CD4-positive, alpha-beta T cell treated with Interleukin-1 beta for 1 hour (primary cell): ENCODE data around the gene GSK3B.

Experiments used
- DNase-seq, 2 donors: peaks; one replicate each; pipeline ENCODE4 v3.0.0-alpha.2; 2020 to 2022

Gene GSK3B

DNA sequence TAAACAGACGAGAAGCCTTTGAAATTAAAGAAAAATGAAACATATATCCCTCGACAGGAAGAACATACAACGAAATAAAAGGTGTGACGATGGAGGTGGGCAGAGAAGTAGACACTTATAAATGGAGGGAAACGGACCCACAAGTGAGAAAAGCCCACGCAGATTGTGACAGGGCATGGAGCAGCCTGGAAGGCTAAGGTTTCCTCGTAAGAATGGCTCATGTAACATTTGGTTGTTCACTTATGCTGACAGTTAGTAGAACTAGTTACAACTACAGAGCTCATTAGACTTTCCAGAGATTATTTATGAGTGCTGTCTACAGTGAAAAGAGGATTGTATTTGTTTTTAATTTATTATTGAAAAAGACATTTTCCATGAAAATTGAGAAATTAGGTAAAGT lies 229.8 kb downstream of the GSK3B start:
- no peak for DNase-seq

DNA sequence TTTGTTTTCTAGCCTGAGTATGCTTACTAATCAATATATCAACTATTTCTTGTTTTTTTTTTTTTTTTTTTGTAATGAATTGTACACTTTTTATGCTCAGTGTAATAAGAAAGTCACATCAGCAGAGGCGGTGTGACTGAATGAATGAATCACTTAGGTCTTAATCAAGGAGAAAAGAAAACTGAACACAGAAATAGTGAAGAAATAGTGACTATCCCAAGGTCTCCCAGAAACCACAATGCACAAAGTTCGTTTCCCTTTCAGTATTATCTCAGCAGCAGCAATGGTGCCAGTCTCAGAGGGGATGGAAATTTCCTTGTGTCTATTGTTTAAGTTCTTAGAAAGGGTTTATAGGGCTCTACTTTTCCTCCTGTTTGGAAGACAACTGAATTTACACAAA lies 231.6 kb downstream of the GSK3B start:
- no peak for DNase-seq

DNA sequence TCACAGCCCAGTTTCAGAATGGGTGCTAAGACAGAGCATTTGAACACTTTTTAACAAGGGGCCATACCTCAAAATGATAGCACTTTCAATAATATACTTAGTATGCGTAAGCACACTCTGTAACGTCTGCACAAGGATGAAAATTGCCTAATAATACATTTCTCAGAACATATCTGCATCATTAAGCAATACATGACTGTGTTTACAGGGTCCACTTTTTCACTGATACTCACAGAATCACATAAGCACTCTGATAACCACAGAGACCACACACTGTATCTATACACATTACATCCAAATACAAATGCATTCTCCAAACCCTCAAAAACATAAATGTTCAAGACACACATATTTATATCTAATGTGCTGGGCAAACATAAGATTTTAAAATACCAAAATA lies 232.6 kb downstream of the GSK3B start:
- no peak for DNase-seq

DNA sequence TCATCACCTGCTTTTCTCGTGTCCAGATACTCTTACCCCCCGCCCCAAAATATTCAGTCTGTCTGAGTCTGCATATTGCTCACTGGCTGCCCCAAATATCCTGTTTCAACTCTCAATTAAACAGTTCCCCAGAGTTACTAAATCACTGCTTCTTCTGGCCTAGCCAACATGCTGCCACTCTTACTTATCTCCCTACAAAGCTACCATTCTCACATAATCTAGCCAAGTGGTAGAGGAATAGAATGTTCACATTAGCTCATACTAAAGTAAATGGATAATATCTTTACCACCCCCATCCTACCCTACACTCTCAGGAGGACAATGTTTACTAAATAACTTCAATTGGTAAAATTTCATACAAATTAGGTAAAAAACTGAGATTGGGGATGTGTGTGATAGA lies 234.5 kb downstream of the GSK3B start:
- no peak for DNase-seq

DNA sequence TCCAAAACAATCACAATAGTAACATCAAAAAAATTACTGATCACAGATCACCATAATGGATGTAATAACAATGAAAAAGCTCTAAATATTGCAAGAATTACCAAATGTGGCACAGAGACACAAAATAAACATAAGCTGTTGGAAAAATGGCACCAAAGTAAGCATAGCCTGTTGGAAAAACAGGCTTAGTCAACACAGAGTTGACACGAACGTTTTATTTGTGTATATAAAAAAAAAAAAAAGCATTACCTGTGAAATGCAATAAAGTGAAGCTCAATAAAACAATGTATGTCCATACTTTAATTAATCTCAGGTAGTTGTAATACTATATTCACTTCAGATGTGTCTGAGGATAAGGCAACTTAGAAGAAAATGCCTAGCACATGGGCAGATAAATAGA lies 235.3 kb downstream of the GSK3B start:
- DNase-seq, result no peak

DNA sequence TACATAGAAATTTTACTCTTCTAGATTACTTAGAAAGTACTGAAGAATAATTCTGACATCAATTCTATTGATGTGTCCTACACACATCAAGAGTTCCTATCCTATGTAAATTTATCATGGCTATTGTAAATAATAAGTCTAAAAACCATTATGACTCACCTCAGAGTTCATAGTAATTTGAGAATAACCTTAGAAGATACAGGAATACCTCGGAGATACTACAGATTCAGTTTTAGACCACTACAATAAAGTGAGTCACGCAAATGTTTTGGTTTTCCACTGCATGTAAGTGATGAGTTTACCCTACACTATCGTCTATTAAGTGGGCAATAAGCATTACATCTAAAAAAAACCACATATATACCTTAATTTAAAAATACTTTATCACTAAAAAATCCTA lies 237.6 kb downstream of the GSK3B start:
- DNase-seq, result no peak

DNA sequence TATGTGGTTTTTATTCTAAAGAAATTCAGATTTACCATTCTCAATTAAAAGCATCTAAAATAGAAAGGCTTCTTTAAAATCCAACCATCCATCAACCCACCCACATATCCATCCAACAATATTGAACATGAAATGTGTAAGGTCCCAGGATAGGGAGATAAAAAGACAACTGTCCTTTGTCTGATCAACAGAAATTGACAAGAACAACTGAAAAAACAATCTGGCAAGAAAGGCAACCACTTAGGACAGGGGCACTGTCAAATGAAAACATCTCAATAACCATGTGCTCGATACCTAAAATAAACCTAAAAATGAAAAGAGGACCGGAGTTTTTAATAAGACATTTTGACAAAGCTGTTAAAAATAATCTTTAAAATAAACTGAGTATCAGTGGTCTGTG lies 245.1 kb downstream of the GSK3B start:
- no peak for DNase-seq

DNA sequence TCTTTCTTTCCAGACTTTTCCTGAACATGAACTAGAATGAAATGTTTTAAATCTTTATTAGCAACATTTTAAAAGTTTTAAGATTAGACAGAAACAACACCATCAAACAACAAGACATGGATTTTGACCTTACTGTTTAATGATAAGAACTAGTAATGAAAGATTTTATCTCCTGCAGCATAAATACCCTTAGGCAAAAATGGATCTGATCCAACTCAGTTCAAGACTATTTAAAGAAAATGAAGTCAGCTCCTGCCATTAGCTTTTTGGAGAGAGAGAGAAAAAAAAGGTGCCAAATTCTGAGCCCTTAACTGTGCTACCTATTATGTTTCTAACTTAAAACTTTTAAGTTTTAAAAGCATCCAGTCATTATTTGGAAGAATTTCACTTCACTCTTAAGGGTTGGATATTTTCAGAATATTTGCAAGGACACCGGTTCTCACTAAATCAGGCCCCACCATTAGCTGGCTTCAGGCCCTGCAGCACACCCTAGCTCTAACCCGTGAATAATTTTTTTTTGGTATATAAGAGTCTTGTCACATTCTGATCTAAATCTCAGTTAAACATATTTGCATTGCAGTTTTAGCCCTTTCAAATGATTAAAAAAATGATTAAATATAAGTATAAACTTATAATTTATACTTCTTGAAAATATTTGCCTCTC lies 252.3 kb downstream of the GSK3B start:
- DNase-seq, result no peak

DNA sequence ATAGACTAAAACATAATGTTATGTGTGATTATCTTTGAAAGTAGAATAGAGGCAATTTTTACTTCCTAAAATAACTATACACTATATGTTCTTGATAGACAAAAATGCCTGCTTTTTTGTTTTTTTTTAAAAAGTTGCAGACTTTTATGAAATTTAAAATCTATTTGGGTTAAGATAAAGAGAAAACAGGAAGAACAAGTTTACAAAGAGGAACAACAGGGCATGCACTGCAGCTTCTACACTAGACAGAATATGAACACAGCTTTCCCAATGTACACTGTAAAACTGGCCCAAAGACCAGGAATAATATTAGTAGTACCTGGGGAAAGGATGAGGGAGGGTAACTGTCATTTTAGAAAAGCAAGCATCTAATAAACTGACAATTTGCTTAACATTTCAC lies 258.7 kb downstream of the GSK3B start:
- DNase-seq, result no peak

DNA sequence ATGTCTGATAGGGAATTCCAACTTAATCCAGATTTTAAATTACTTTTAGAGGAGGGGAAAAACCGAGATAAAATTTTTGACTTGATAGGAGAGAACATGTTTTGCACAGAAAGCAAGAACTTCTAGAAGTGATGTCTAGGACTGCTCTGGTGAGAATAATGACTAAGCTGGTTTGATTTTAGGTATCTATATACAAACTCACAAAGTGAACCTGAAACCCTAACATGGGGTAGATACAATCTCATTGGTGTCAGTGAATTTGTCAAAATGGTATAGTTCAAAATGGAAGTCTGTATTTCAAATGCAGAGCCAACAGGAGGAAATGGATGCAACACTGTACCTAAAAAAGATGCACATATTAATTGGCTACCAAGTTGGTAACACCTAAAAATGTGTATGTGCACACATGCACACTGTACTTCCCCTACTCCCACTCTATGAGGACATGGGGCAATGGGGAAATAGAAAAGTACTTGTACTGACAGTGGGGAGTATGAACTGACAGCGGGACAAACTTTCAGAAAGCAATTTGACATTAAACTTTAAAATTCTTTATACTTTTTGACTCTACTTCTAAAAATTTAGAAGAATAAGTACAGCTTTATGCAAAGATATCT lies 259.4 kb downstream of the GSK3B start:
- DNase-seq, result no peak

DNA sequence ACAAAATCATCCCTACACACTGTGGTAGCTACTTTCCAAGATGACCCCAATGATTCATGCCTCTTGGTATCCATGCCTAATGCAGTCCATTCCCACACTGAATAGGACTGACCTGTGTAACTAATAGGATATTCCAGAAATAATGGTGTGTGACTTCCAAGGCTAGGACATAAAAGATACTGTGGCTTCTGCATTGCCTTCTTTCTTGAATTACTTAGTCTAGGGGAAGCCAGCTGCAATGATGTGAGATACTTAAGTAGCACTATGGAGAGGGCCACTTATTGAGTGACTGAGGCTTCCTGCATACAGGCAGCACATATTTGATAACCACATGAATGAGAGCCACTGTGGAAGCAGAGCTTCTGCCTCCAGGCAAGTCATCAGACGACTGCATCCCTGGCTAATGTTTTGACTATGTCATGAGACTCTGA lies 262.3 kb downstream of the GSK3B start:
- DNase-seq, result no peak

DNA sequence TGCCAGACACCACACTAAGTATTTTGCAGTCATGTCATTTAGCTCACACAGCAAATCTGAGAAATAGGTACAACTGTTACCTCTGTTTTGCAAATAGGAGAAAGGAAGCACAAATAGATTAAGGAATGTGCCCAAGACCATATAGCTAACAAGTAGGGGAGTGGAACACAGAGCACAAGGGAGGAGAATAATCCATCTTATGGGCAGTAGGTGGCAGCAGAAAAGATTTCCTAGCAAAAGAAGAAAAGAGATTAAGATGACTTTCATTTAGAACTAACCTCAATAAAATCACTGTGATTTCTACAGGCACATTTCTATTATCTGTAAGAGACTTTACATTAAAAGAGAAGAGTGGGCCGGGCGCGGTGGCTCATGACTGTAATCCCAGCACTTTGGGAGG lies 263.2 kb downstream of the GSK3B start:
- DNase-seq, result no peak

DNA sequence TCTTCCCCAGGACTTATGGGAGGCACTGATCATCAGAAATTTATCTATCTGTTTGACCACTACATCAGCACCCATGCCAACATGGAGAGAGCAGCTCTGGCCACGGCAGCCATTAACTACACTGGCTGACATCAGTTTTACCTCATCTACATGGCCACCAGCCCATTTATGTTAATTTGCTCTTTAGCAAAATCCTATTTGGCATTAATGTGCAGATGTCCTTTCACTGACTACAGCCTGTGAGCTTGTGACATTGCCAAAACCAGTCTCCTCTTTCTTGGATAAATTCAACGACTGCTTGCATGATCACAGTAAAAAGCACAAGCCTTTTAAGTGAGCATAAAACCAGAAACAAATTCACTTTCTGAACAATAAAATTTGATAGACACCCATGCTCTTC lies 264.8 kb downstream of the GSK3B start:
- DNase-seq, result no peak

DNA sequence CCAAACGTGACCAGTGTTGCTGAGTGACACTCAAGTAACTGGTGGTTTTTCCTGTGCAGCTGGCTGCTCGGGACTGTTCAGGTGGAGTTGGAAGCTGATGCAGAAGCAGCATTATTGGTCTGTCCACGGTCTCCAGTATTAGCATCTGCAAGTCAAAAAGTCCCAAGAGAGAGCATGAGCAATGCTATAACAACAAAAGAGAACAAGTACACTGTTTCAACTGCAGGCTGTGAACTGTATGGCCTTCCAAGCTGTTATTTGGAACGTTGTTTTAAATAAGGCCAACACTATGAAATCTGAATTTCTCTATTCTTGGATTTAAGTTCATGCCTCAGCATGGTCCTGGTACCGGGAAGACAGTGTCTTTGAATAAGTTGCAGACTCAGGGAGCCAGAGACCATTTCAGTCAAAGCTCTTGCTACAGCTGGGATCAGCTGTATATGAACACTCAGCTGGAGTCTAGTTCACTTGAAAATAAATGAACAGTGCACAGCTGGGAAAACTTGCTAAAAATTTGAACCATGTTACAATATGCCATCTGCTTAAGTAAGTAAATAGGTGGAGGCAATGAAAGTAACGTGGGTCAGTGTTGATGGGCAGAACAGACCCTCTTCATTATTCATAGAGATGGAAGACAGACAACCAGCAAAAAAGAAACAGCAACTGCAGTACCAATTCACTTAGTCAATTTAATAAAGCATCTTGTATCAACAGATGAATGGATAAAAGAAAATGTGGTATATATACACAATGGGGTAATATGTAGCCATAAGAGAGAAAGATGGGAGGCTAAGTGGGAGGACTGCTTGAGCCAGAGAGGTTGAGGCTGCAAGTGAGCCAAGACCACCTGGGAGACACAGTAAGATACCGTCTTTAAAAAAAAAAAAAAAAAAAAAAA lies 267.3 kb downstream of the GSK3B start:
- DNase-seq, result no peak

DNA sequence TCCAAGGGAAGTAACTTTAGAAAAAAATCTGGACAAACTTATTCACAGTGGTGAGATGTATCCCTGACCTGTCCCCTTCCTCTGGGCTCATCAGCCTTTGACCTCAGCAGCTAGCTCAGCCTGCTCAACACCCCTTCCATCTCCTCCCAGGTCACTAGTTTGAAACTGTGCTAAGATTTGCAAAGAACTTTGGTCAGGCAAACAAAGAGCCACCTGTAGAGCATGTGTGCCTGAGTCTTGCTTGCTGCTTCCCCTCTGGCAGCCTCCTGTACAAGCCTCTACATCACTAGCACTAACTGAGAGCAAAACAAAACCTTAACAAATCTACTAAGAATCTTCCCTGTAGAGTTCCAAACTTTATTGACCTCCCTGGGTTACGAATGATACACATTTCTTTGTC lies 268.4 kb downstream of the GSK3B start:
- no peak for DNase-seq

DNA sequence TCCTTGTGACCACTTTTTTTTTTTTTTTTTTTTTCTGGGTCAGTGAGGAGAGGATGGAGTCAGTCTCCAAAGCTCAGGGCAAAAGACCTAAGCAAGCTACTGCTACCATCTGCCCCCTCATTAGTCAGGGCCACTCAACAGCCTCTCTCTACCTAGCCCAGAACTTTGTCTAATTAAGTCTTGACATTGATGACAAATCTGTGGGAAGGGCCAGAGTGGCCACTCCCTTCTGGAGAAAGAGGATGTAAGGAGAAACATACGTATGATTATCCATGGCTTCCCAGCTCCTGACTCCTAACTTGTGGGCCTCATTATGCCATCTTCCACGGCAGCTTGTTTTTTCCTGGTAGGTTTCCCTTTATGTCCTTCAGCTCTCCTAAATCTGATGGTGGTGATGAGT lies 274.4 kb downstream of the GSK3B start:
- no peak for DNase-seq

DNA sequence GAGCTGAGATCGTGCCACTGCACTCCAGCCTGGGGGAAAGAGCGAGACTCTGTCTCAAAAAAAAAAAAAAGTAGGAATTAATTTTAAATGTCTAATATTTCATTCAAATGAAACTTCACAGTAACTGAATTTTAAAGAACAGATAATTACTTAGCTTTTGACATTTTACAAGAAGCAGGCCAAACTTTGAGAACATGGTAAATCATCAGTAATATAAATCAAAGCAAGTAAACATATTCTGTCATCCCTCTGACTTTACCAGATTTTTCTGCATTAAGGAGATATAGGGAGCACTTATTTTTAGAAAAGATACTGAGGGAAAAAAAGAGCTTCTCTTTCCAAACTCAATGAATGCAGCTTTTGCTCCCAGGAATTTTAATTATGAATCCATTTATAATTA lies 275.3 kb downstream of the GSK3B start:
- no peak for DNase-seq

DNA sequence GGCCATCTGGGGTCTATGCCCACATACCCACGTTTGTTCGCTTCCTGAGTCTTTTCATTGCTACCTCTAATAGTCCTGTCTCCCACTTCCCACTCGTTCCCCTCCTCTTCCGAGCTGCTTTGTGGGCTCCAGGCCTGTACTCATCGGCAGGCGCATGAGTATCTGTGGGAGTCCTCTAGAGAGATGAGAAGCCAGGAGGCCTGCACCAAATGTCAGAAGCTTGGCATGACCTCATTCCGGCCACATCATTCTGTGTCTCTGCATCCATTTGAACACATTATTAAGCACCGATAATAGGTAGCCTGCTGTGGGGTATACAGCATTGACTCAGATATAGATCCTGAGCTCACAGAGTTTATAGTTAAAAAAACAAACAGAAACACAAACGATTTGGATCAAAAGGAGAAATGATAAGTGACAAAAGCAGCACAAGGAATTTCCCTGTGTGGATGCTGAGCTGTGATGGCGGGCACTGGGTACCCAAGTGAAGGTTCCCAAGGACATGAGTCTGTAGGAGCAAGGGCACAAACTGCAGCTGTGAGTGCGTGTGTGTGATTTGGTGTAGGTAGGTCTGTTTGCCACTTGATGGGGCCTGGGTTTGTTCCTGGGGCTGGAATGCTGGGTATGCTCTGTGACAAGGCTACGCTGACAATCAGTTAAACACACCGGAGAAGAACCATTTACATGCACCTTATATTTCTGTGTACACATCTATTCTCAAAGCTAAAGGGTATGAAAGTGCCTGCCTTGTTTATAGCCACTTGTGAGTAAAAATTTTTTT lies 276.5 kb downstream of the GSK3B start:
- DNase-seq, result no peak

DNA sequence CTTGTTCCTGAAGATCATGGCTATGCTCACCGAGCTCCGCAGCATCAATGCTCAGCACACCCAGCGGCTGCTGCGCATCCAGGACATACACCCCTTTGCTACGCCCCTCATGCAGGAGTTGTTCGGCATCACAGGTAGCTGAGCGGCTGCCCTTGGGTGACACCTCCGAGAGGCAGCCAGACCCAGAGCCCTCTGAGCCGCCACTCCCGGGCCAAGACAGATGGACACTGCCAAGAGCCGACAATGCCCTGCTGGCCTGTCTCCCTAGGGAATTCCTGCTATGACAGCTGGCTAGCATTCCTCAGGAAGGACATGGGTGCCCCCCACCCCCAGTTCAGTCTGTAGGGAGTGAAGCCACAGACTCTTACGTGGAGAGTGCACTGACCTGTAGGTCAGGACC lies 277.2 kb downstream of the GSK3B start:
- no peak for DNase-seq

DNA sequence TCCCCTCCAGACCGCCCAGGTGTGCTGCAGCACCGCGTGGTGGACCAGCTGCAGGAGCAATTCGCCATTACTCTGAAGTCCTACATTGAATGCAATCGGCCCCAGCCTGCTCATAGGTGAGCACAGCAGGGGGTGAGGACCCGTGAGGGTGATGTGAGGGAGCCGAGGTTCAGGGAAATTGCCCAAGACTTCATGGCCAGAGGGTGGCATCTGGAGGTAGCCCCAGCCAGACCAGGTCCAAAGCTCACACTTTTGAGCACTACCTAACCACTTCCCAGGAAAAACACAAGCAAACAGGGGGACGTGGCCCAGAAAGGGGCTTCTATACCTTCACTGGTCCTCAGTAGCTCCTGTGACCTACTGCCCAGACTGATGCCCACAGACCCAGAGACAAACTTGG lies 278.5 kb downstream of the GSK3B start:
- no peak for DNase-seq

DNA sequence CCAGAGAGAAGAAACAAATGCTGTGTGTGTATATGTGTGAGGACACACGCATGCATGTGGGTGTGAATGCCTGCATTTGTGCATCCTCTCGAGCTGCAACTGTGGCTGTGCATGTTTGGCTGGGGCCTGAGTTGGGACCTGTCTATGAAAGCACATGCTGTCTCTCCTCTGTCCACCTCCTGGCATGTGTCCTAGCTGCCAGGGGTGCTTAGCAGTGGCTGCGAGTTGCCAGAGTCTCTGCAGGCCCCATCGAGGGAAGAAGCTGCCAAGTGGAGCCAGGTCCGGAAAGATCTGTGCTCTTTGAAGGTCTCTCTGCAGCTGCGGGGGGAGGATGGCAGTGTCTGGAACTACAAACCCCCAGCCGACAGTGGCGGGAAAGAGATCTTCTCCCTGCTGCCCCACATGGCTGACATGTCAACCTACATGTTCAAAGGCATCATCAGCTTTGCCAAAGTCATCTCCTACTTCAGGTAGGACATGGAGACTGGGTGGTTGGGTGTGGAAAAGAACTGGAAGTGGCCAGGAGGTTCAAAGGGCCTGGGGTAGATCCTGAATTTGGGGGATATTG lies 281.7 kb downstream of the GSK3B start:
- DNase-seq, result no peak

DNA sequence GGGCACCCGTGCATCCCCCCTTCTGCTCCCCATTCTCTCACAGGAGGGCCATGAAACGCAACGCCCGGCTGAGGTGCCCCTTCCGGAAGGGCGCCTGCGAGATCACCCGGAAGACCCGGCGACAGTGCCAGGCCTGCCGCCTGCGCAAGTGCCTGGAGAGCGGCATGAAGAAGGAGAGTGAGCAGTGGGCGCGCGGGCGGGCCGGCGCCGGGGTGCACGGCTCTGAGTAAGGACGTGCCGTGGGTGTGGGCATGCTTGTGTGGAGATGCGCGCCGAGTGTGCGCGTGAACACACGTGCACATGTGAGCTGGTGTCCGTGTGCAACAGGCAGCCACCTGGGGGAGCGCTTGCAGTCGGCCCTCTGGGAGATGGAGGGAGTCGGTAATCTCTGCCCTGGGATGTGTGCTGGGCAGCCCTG lies 284.2 kb downstream of the GSK3B start:
- peak; percentile 39 to 55 for DNase-seq
